GM13976 (cell line): Measurements from ENCODE around the gene SLC16A11.

Experiments
- DNase-seq: peaks from one replicate; pipeline ENCODE4 v3.0.0; 2012; ENCODE audit warnings: low spot score
- in situ Hi-C: fragments of 300-500 bp; cut with MboI; formaldehyde crosslinking; loops from one replicate; pipeline ENCODE4 v1.12.0; 2022; ENCODE audit warnings: low sequenced_read_pairs, mixed read lengths, inconsistent platforms; ENCODE audit not compliant: unreplicated experiment
- TF ChIP-seq, protein P1 (sequence below): IDR thresholded peaks from 2 replicates; pipeline ENCODE4 v1.5.1; 2012; ENCODE audit warnings: borderline replicate concordance, mild to moderate bottlenecking; ENCODE audit not compliant: insufficient read depth; ENCODE audit errors: extremely low read depth, missing control alignments, control extremely low read depth

SLC16A11 gene

DNA sequence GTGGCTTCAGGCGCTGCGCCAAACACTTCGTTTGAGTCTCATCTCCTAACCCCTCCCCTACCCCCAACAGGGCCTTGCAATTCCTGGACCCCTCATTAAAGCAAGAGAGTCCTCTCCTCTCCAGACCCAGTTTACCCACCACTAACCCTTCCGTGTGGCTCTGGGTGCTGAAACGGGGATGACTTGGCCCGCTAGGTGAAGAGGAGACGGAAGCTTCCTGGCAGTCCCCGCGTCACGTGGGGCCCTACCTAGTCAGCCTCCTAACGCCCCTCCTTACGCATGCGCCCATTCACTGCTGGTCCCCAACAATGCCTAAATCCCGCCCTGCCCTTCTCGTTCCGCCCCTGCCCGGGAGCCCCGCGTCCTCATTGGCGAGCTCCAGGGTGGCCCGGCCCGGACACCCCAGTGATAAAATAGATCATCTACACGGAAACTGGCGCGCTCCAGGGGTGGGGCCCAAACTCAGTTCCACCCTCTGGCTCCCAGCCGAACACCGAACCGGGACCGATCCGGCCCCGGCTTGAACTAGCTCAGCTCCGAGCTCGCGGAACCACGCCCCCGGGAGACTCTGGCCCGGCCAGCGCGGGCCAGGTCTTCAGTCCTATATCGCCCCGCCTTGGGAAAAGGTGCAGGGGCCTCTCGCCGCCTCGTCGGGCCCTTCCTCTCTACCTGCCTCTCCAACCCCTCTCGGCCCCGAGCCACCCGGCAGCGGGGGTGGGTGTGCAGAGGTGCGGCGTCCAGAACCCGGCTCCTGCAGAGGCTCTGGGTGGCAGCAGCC lies 8.1 kb downstream of the SLC16A11 start, which contains the start of gene SLC16A13:
SLC16A13 (plus strand) TSS at position 425 of the 778 bp plus-strand sequence. CDS start 368 bp downstream, outside the sequence.
- in situ Hi-C loops: loop anchor here (25.0 kb wide), 1 partner anchor 252 kb away; the partner anchor contains the start of genes SLC2A4 and YBX2
- TF ChIP-seq, protein P1, sequence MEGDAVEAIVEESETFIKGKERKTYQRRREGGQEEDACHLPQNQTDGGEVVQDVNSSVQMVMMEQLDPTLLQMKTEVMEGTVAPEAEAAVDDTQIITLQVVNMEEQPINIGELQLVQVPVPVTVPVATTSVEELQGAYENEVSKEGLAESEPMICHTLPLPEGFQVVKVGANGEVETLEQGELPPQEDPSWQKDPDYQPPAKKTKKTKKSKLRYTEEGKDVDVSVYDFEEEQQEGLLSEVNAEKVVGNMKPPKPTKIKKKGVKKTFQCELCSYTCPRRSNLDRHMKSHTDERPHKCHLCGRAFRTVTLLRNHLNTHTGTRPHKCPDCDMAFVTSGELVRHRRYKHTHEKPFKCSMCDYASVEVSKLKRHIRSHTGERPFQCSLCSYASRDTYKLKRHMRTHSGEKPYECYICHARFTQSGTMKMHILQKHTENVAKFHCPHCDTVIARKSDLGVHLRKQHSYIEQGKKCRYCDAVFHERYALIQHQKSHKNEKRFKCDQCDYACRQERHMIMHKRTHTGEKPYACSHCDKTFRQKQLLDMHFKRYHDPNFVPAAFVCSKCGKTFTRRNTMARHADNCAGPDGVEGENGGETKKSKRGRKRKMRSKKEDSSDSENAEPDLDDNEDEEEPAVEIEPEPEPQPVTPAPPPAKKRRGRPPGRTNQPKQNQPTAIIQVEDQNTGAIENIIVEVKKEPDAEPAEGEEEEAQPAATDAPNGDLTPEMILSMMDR: no peak
- DNase-seq: peak; percentile 99

DNA sequence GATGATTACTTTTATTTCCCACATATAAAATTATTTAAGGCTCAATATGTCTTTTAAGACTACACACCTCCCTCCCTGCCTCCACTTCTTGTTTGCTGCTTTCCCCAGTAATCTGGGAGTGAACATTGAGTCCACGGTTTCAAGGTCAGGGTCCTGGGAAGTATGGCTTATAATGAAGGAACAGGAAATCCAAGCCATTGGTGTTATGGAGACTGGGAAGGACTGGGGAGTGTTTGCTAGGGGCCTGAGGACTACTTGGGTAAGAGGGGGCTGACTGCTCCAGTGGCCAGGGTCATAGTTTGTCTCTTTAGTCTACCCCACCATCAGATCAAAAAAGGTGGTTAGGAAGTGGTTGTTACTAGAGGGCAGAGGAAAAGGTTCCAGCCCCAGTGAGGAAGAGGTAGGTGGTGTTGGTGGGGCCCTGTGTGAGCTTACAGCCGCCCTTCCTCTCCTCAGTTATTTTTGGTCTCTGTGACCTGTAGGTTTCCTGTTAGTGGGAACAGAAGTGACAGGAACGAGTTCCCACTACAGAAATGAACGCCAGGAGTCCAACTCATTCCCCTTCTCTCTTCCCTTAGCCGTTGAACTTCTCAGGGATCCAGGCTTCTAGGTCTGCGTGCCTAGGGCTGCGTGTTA lies 8.8 kb downstream of the SLC16A11 start:
- DNase-seq: no peak
- TF ChIP-seq, protein P1: no peak
- in situ Hi-C loops: loop anchor here (25.0 kb wide), 1 partner anchor 252 kb away; the partner anchor contains the start of genes SLC2A4 and YBX2

DNA sequence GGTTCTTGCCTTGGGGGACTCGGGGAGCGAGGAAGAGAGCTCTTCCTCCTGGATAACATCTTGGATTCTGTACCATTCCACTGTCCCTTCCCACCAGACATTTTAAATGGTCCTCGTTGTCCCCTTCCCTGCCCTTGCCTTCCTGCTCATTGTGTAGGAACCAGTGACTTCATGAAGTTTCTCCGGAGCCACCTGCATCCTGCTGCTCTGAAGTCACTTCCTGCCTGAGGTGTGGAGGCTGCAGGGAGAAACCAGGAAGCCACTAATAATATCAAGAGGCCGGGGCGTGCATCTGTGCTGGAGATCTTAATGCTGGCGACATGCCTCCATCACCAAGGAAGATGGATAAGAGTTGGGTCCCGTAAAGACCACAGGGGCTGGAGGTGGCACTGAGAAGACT lies 14.2 kb downstream of the SLC16A11 start:
- TF ChIP-seq, protein P1: no peak
- in situ Hi-C loops: loop anchor here (25.0 kb wide), 1 partner anchor 258 kb away; the partner anchor contains the start of genes SLC2A4 and YBX2
- DNase-seq: no peak

DNA sequence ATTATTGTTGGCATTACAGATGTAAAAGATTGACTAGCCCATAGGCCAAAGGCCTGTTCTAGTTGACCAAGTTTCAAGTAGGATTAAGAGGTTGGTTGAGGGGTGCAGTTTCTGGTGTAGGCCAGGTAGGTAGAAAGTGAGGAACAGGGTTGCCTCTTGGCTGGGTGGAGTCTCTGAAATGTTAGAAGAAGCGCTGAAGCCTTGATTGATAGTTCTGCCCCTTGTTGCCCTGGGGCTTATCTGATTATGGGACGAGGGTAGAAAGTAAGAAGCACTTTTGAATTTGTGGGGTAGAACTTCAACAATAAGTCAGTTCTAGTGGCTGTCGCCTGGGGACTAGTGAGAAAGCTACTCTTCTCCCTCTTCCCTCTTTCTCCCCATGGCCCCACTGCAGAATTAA lies 14.8 kb downstream of the SLC16A11 start:
- TF ChIP-seq, protein P1: no peak
- DNase-seq: no peak

DNA sequence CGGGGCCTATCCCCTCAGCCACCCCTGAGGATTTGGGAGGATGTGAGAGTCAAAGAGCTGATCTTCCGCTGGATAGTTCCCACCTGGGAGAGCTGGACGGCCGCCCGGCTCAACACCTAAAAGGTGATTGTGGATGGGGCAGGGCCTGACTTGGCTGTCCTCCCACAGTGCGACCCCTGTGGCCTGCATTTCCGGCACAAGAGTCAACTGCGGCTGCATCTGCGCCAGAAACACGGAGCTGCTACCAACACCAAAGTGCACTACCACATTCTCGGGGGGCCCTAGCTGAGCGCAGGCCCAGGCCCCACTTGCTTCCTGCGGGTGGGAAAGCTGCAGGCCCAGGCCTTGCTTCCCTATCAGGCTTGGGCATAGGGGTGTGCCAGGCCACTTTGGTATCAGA lies 16.6 kb downstream of the SLC16A11 start:
- DNase-seq: no peak
- TF ChIP-seq, protein P1: no peak
- in situ Hi-C loops: loop anchor here (25.0 kb wide), 1 partner anchor 260 kb away; the partner anchor contains the start of genes SLC2A4 and YBX2

More for the DNA sequence above, 14.8 kb downstream of the SLC16A11 start:
- in situ Hi-C loops: loop anchor here (25.0 kb wide), 1 partner anchor 258 kb away; the partner anchor contains the start of genes SLC2A4 and YBX2

DNA sequence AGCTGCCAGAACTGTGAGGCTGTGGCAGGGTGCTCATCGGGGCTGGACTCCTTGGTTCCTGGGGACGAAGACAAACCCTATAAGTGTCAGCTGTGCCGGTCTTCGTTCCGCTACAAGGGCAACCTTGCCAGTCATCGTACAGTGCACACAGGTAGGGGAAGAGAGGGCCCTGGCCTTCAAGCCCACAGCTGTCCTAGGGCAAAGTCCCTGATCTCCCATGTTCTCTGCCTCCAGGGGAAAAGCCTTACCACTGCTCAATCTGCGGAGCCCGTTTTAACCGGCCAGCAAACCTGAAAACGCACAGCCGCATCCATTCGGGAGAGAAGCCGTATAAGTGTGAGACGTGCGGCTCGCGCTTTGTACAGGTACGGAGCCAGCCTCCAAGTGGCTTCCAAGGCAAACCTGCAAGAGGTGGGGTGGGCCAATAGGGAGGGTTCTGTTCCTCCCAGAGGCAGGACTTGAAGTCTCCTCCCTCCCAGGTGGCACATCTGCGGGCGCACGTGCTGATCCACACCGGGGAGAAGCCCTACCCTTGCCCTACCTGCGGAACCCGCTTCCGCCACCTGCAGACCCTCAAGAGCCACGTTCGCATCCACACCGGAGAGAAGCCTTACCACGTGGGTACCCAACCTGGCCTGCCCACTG lies 17.3 kb downstream of the SLC16A11 start:
- in situ Hi-C loops: loop anchor here (25.0 kb wide), 1 partner anchor 261 kb away; the partner anchor contains the start of genes SLC2A4 and YBX2
- DNase-seq: no peak
- TF ChIP-seq, protein P1: no peak
